ENCODE measurements around the gene HIRA.
"Not testable (repeated sequence)": the region's sequence is repeated elsewhere in the genome, so short reads cannot be mapped to it uniquely, and the experiment has no call there.

The HIRA gene

GRCh38 chr22:19321757-19322156 is 109.8 kb downstream of the HIRA start:
- H3K4me3 ChIP-seq (ENCODE audit: low read length) = no peak overlapping the region
- no peak overlapping the region for H3K27ac ChIP-seq (ENCODE audit: low read length)
- TF ChIP-seq CTCF (IDR thresholded peaks at IDR 0.05; ENCODE audit: low read length) = no peak
- TF ChIP-seq EZH2phosphoT487 (IDR thresholded peaks at IDR 0.05; ENCODE audit: low read length) = no peak
- TF ChIP-seq EZH2 (optimal IDR thresholded peaks at IDR 0.05; ENCODE audit: low read depth, low read length) = no peak
- H3K27me3 ChIP-seq (replicated peaks; ENCODE audit: insufficient read depth, low read length) = no peaks in the 10 kb centered on the region
- no peaks in the 10 kb centered on the region for H3K9me3 ChIP-seq (replicated peaks; ENCODE audit: insufficient read depth, low read length)
- no peak overlapping the region for H3K9ac ChIP-seq (ENCODE audit: low read length)
- no peak for DNase-seq
- no peaks in the 10 kb centered on the region for H4K20me1 ChIP-seq (ENCODE audit: insufficient read depth, low read length)
- no peaks in the 10 kb centered on the region for H3K36me3 ChIP-seq (replicated peaks; ENCODE audit: insufficient read depth, low read length)
- H3K9me2 ChIP-seq (replicated peaks; ENCODE audit: insufficient read depth, low read length) = no peaks in the 10 kb centered on the region
- no peaks in the 10 kb centered on the region for H3K79me2 ChIP-seq (ENCODE audit: low read length)
- H2AFZ ChIP-seq (ENCODE audit: low read length) = no peak overlapping the region
- H3K4me1 ChIP-seq (ENCODE audit: low read length) = no peaks in the 10 kb centered on the region
- no peak overlapping the region for H3K4me2 ChIP-seq (ENCODE audit: low read depth, low read length)
- no peaks in the 10 kb centered on the region for H3F3A ChIP-seq (ENCODE audit: insufficient read depth, low read length)

GRCh38 chr22:19320136-19320535 is 111.4 kb downstream of the HIRA start:
- not testable (repeated sequence) for H3K79me2 ChIP-seq (ENCODE audit: low read length); H3K4me1 ChIP-seq (ENCODE audit: low read length); H3K36me3 ChIP-seq (replicated peaks; ENCODE audit: insufficient read depth, low read length); H3K27ac ChIP-seq (ENCODE audit: low read length); H3F3A ChIP-seq (ENCODE audit: insufficient read depth, low read length); H3K4me2 ChIP-seq (ENCODE audit: low read depth, low read length); DNase-seq; H2AFZ ChIP-seq (ENCODE audit: low read length); H3K9ac ChIP-seq (ENCODE audit: low read length); H3K27me3 ChIP-seq (replicated peaks; ENCODE audit: insufficient read depth, low read length); H3K9me2 ChIP-seq (replicated peaks; ENCODE audit: insufficient read depth, low read length); H3K9me3 ChIP-seq (replicated peaks; ENCODE audit: insufficient read depth, low read length); H3K4me3 ChIP-seq (ENCODE audit: low read length); H4K20me1 ChIP-seq (ENCODE audit: insufficient read depth, low read length)

- no peak overlapping the region for H3K4me3 ChIP-seq (ENCODE audit: low read length)
- H4K20me1 ChIP-seq (ENCODE audit: insufficient read depth, low read length) = no peaks in the 10 kb centered on the region
- no peaks in the 10 kb centered on the region for H3K79me2 ChIP-seq (ENCODE audit: low read length)
- H3K9me2 ChIP-seq (replicated peaks; ENCODE audit: insufficient read depth, low read length) = no peaks in the 10 kb centered on the region
- no peak overlapping the region for H3K9ac ChIP-seq (ENCODE audit: low read length)
- TF ChIP-seq EZH2 (optimal IDR thresholded peaks at IDR 0.05; ENCODE audit: low read depth, low read length) = no peak
- no peak for TF ChIP-seq EZH2phosphoT487 (IDR thresholded peaks at IDR 0.05; ENCODE audit: low read length)
- no peak for TF ChIP-seq CTCF (IDR thresholded peaks at IDR 0.05; ENCODE audit: low read length)
- H3K9me3 ChIP-seq (replicated peaks; ENCODE audit: insufficient read depth, low read length) = no peaks in the 10 kb centered on the region
- H3K36me3 ChIP-seq (replicated peaks; ENCODE audit: insufficient read depth, low read length) = no peaks in the 10 kb centered on the region
- H3K4me2 ChIP-seq (ENCODE audit: low read depth, low read length) = no peak overlapping the region
- no peaks in the 10 kb centered on the region for H3K27me3 ChIP-seq (replicated peaks; ENCODE audit: insufficient read depth, low read length)
- H3K27ac ChIP-seq (ENCODE audit: low read length) = no peak overlapping the region
- H3F3A ChIP-seq (ENCODE audit: insufficient read depth, low read length) = no peaks in the 10 kb centered on the region
- no peak overlapping the region for H2AFZ ChIP-seq (ENCODE audit: low read length)
- H3K4me1 ChIP-seq (ENCODE audit: low read length) = no peaks in the 10 kb centered on the region
- DNase-seq = no peak
These were observed 112.3 kb downstream of the HIRA start for GRCh38 chr22:19319281-19319680.

- H3K4me1 ChIP-seq (ENCODE audit: low read length) = no peaks in the 10 kb centered on the region
These were observed 113.7 kb downstream of the HIRA start for GRCh38 chr22:19317865-19318264.

More at GRCh38 chr22:19317865-19318264, 113.7 kb downstream of the HIRA start:
- no peaks in the 10 kb centered on the region for H3K79me2 ChIP-seq (ENCODE audit: low read length)
- no peak overlapping the region for H3K4me3 ChIP-seq (ENCODE audit: low read length)
- H3K27ac ChIP-seq (ENCODE audit: low read length) = no peak overlapping the region
- H3F3A ChIP-seq (ENCODE audit: insufficient read depth, low read length) = no peaks in the 10 kb centered on the region
- H3K9ac ChIP-seq (ENCODE audit: low read length) = no peak overlapping the region
- H3K4me2 ChIP-seq (ENCODE audit: low read depth, low read length) = no peak overlapping the region
- no peak for DNase-seq
- no peaks in the 10 kb centered on the region for H3K36me3 ChIP-seq (replicated peaks; ENCODE audit: insufficient read depth, low read length)
- no peaks in the 10 kb centered on the region for H3K9me2 ChIP-seq (replicated peaks; ENCODE audit: insufficient read depth, low read length)
- no peak overlapping the region for H2AFZ ChIP-seq (ENCODE audit: low read length)
- no peaks in the 10 kb centered on the region for H3K27me3 ChIP-seq (replicated peaks; ENCODE audit: insufficient read depth, low read length)
- H3K9me3 ChIP-seq (replicated peaks; ENCODE audit: insufficient read depth, low read length) = no peaks in the 10 kb centered on the region
- TF ChIP-seq EZH2phosphoT487 (IDR thresholded peaks at IDR 0.05; ENCODE audit: low read length) (no peak), EZH2 (optimal IDR thresholded peaks at IDR 0.05; ENCODE audit: low read depth, low read length) (no peak), CTCF (IDR thresholded peaks at IDR 0.05; ENCODE audit: low read length) (no peak)
- H4K20me1 ChIP-seq (ENCODE audit: insufficient read depth, low read length) = no peaks in the 10 kb centered on the region
